ENCODE results near the gene RHBDD3. TPM values are rescaled to one million over a fixed set of nuclear protein-coding genes. Genes with fewer than 3 reads are reported as not detected.

RHBDD3 gene
- total RNA-seq, 1 donor from 2014 or later: 59.2 TPM

DNA sequence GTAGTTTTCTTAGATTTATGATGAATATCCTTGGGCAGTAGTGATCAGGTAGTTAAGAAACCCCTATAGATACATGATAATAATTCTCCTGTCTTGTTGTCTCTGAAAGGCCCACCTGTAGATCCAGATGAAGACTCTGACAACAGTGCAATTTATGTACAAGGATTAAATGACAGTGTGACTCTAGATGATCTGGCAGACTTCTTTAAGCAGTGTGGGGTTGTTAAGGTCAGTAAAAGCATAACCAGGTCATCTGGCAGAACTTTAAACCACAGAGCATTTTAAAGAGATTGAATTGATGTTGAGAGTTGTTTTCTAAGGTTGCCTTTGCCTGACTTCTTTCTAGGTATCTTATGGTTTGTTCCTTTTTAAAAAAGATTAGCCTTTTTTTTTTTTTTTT lies 24.6 kb upstream of the RHBDD3 start:
- no peaks in the 10 kb centered on the region for H3K27me3 Mint-ChIP-seq
- H3K4me3 Mint-ChIP-seq: no peak overlapping the region
- peaks cover 48% of the 10 kb centered on the region for H3K36me3 Mint-ChIP-seq
- no peaks in the 10 kb centered on the region for H3K9me3 Mint-ChIP-seq
- no peaks in the 10 kb centered on the region for H3K4me1 Mint-ChIP-seq (ENCODE audit: unreplicated experiment)
- H3K27ac Mint-ChIP-seq: no peak overlapping the region
- DNase-seq (ENCODE audit: extremely low spot score, unreplicated experiment): no peak
- TF ChIP-seq, protein P1, sequence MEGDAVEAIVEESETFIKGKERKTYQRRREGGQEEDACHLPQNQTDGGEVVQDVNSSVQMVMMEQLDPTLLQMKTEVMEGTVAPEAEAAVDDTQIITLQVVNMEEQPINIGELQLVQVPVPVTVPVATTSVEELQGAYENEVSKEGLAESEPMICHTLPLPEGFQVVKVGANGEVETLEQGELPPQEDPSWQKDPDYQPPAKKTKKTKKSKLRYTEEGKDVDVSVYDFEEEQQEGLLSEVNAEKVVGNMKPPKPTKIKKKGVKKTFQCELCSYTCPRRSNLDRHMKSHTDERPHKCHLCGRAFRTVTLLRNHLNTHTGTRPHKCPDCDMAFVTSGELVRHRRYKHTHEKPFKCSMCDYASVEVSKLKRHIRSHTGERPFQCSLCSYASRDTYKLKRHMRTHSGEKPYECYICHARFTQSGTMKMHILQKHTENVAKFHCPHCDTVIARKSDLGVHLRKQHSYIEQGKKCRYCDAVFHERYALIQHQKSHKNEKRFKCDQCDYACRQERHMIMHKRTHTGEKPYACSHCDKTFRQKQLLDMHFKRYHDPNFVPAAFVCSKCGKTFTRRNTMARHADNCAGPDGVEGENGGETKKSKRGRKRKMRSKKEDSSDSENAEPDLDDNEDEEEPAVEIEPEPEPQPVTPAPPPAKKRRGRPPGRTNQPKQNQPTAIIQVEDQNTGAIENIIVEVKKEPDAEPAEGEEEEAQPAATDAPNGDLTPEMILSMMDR (conservative IDR thresholded peaks at IDR 0.05): no peak

DNA sequence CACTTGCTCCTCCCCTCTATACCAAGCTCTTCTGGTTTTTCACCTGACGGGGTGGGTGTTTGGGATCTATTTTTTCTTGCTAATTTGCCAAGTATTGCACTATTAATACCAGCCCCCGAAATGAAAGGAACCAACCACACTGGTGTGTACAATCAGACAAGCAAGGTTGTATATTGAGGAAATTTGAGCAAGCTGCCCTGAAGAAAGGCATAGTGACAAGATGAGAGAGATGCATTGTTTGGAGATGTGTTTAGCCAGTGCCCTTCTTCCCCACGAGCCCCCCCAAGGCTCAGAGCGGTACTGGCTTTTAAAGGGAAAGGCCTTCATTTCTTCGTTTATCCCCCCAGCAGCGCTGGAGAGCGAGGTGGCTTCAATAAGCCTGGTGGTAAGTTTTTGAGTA lies 23.4 kb upstream of the RHBDD3 start:
- no peak overlapping the region for H3K27ac Mint-ChIP-seq
- H3K9me3 Mint-ChIP-seq: no peaks in the 10 kb centered on the region
- peaks cover 4% of the 10 kb centered on the region for H3K4me1 Mint-ChIP-seq (ENCODE audit: unreplicated experiment)
- H3K4me3 Mint-ChIP-seq: no peak overlapping the region
- H3K27me3 Mint-ChIP-seq: no peaks in the 10 kb centered on the region
- TF ChIP-seq, protein P1 (conservative IDR thresholded peaks at IDR 0.05): peak; percentile 42
- peaks cover 49% of the 10 kb centered on the region for H3K36me3 Mint-ChIP-seq
- DNase-seq (ENCODE audit: extremely low spot score, unreplicated experiment): no peak

DNA sequence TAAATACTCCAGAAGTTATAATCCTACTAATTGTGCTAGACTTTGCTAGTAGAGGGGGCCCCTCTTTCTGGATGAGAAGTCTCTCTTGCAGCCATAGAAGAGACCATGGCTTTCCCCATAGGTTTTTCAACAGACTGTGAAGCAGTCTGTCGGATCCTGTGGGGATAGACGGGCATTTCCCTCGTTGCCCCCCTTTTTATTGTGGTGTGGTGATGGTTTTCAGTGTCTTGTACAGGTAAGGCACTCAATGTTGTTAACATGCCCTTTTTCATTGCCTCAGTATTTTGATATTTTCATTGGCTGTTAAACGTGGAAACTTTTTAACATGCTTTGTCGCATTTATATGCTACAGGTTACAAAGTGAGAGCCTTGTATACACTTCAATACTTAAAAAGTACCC lies 22.3 kb upstream of the RHBDD3 start:
- no peak overlapping the region for H3K4me3 Mint-ChIP-seq
- no peak overlapping the region for H3K27ac Mint-ChIP-seq
- H3K27me3 Mint-ChIP-seq: no peaks in the 10 kb centered on the region
- H3K36me3 Mint-ChIP-seq: peaks cover 48% of the 10 kb centered on the region
- TF ChIP-seq, protein P1 (conservative IDR thresholded peaks at IDR 0.05): no peak
- no peak for DNase-seq (ENCODE audit: extremely low spot score, unreplicated experiment)
- peaks cover 4% of the 10 kb centered on the region for H3K4me1 Mint-ChIP-seq (ENCODE audit: unreplicated experiment)
- H3K9me3 Mint-ChIP-seq: no peaks in the 10 kb centered on the region

DNA sequence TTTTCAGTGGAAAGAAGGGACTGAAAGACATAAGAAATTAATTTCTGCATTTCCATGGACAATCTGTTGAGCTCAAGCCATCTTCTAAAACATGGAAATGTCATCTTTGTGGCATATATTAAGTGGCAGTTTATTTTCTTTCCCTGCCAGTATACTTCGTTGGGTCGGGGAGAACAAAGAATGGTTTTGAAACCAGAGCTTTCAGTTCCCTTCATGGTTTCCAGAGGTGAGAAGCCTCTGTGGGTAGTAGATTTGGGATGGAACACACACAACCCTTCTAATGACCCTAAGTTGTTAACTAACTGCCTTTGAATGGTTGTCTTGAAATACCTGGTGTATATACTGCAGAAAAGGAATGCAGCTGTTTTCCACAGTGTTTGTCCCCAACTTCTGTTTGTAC lies 21.1 kb upstream of the RHBDD3 start:
- Mint-ChIP-seq H3K9me3 (no peaks in the 10 kb centered on the region), H3K27me3 (no peaks in the 10 kb centered on the region), H3K4me1 (ENCODE audit: unreplicated experiment) (peaks cover 4% of the 10 kb centered on the region), H3K27ac (no peak overlapping the region), H3K36me3 (peaks cover 53% of the 10 kb centered on the region), H3K4me3 (no peak overlapping the region)
- TF ChIP-seq, protein P1 (conservative IDR thresholded peaks at IDR 0.05): no peak
- DNase-seq (ENCODE audit: extremely low spot score, unreplicated experiment): no peak

DNA sequence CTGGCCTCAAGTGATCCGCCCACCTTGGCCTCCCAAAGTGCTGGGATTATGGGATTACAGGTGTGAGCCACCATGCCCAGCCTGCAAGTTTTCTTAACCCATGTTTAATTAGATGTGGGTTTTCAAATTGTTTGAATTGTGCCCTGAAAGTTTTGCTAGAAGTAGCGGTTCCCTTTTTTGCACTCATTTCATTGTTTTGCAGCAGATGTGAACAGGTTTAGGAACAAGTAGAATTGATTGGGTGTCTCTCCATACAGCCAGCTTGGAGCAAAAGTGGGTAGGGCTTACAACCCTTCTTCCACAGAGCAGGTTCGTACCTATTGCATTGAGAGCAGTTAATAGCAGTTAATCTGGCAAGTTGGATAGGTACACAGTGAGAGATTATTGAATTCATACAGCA lies 16.4 kb upstream of the RHBDD3 start:
- Mint-ChIP-seq H3K4me3 (no peak overlapping the region), H3K36me3 (peaks cover 47% of the 10 kb centered on the region), H3K9me3 (no peaks in the 10 kb centered on the region), H3K4me1 (ENCODE audit: unreplicated experiment) (peaks cover 4% of the 10 kb centered on the region), H3K27ac (no peak overlapping the region), H3K27me3 (no peaks in the 10 kb centered on the region)
- no peak for DNase-seq (ENCODE audit: extremely low spot score, unreplicated experiment)
- TF ChIP-seq, protein P1 (conservative IDR thresholded peaks at IDR 0.05): no peak

DNA sequence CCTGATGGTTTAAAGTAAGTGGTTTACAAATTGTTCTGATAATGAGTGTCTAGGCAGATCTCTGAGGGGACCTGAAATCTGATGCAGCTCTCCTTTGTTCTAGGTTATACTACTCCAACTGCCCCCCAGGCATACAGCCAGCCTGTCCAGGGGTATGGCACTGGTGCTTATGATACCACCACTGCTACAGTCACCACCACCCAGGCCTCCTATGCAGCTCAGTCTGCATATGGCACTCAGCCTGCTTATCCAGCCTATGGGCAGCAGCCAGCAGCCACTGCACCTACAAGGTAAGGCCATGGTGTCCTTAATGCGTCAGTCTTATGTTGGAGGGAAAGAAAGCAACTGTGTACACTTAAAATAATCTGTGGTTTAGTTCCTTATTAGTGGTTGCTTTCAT lies 10.1 kb upstream of the RHBDD3 start:
- H3K27me3 Mint-ChIP-seq: no peaks in the 10 kb centered on the region
- H3K4me3 Mint-ChIP-seq: no peak overlapping the region
- peaks cover 32% of the 10 kb centered on the region for H3K4me1 Mint-ChIP-seq (ENCODE audit: unreplicated experiment)
- peaks cover 64% of the 10 kb centered on the region for H3K36me3 Mint-ChIP-seq
- H3K9me3 Mint-ChIP-seq: no peaks in the 10 kb centered on the region
- no peak for DNase-seq (ENCODE audit: extremely low spot score, unreplicated experiment)
- TF ChIP-seq, protein P1 (conservative IDR thresholded peaks at IDR 0.05): no peak
- H3K27ac Mint-ChIP-seq: peak overlapping the region; percentile 26

All from type B pancreatic cell (in vitro differentiated cells).